NB4 (cell line): Measurements from ENCODE around the gene VPS8.

Experiments
- CTCF ChIP-seq: IDR thresholded peaks from one replicate; pipeline ENCODE4 v1.5.1; 2012; ENCODE audit warnings: low read depth, low read length
- MAX ChIP-seq: IDR thresholded peaks from 2 replicates; pipeline ENCODE4 v1.6.1; 2011; ENCODE audit warnings: low read depth, low read length
- MYC ChIP-seq: IDR thresholded peaks from 2 replicates; pipeline ENCODE4 v1.6.1; 2011; ENCODE audit warnings: low read depth, low read length
- POLR2A ChIP-seq: IDR thresholded peaks from 2 replicates; pipeline ENCODE4 v1.6.1; 2011; ENCODE audit warnings: mild to moderate bottlenecking; ENCODE audit not compliant: insufficient read length; ENCODE audit errors: extremely low read depth

DNA sequence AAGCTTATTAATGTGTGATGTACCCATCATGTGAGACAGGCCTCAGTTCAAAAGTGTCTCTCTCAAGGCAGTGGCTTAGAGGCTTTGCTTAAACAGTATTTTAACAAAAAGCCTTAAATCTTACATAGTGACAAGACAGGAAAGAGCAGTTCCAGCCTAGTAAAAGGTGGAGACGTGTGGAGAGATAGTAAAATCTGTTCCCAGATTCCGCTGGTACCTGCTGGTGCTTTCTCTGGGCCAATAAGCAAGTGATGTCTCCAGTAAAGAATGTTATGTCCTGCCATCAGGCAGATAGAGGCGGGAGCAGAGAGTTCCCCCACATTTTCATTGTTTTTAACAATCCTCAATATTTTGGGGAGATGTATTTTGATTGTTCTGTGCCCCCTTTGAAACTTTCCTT, 135.0 kb downstream of the VPS8 start:
- no peak for TF ChIP-seq CTCF
- no peak for TF ChIP-seq POLR2A
- TF ChIP-seq MAX = no peak
- TF ChIP-seq MYC = no peak
